Nucleus accumbens (tissue), 56 donors: ENCODE measurements around the gene IQSEC2.

Experiments
- DNase-seq, 56 donors: peaks; one replicate each; lab custom pipeline; 2025; lab: John Stamatoyannopoulos, UW

The IQSEC2 gene

DNA sequence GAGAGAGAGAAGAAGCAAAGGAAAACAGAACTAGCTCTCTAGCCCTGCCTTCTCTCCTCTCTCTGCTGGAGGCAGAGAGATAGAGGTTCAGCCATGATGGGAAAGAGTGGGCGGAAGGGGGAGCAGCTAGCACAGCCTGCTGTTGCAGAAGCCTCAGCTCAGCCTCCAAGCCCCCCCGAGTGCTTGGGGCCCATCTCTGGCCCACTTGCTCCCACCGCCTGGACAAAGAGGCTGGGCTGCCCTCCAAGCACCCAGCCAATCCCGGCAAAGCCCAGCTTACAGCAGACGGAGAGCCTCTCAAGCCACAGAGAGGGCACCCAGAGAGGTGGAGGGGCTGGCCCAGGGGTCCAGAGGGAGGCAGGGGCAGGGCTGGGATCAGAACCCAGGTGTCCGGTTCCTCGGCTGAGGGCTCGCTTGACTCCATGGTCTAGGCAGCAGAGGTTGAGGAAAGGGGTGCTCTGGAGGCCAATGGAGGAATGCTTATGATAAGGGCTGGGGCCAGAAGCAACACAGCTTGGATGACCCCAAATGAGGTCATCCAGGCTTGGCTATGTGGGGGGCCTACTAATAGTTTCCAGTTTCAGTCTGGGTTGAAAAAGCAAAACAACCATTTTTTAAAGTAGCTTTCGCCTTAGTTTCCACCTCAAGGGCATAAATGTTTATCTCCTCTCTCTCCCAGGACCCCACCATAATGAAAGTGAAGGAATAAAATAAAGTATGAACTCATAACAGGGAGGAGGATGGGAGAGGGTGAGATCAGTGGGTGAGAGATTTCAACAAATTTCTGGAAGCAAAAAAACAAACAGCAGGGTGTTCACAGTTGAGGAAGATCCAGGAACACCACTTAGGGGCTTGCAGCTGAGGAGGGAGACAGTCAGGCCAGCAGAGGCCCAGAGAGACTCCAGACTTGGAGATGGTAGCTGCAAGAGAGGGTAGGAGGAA lies 24.9 kb upstream of the IQSEC2 start:
- peak in 4 of 56 donors; percentile 8 to 13 (median 10) for DNase-seq

DNA sequence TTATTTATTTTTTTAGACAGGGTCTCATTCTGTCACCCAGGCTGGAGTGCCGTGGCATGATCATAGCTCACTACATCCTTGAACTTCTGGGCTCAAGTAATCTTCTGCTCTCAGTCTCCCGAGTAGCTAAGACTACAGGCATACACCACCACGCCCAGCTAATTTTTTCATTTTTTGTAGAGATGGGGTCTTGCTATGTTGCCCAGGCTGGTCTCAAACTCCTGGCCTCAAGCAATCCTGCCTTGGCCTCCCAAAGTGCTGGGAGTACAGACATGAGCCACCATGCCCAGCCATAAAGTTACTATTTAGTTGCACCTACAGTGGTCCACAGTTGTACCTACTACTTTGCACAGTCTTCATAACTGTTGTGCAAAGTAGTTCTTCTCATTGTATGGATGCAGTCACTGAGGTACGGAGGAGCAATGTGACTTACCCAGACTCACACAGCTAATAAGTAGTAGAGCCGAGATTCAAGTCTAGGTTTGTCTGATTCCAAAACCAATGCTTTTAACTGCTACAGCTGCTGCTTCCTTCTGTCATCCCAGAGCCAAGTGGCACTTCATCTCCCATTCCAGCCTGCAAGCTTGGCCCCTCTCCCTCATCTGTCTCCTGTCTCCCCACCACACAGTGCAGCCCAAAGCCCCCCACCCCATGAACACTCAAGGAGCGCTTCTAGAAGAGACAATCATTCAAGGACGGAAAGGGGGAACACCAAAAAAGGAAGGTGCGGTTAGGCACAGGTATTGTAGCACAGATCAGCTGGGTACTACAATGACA lies 24.0 kb upstream of the IQSEC2 start:
- DNase-seq: no peak

- no peak for DNase-seq
These were observed 21.8 kb upstream of the IQSEC2 start for GRCh38 chrX:53303195-53303594.

GRCh38 chrX:53300157-53300556 lies 18.8 kb upstream of the IQSEC2 start:
- no peak for DNase-seq

GRCh38 chrX:53294024-53294648 lies 12.8 kb upstream of the IQSEC2 start:
- no peak for DNase-seq

- no peak for DNase-seq
These were observed 10.2 kb upstream of the IQSEC2 start for GRCh38 chrX:53291596-53291995.

DNA sequence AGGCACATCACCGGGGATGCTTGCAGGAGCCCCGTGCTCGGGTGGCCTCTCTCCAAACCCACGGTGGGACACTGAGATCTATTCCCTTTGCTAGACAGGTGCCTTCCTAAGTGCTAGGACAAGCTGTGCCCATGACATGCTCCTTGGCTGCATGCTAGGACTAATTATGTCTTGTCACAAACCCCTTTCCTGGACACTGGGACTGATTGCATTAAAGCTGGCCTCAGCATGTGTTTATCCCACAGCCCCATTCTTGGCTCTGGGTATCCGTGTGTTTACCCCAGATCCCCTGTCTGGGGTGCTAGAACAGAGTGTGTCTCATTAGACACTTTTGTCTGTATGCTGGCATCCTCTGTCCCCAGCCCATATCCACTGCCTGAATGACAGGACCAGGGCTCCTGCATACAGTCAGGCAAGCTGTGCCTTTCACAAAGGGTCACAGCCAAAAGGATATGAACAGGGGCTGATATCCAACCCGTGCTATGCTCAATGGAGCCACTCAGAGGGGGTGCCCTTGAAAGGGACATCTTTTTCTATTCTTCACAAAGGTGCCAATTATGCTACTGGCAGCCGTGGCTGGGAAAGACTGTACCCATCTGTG lies 9.2 kb upstream of the IQSEC2 start:
- peak in 2 of 56 donors; percentile 3 to 18 for DNase-seq

DNA sequence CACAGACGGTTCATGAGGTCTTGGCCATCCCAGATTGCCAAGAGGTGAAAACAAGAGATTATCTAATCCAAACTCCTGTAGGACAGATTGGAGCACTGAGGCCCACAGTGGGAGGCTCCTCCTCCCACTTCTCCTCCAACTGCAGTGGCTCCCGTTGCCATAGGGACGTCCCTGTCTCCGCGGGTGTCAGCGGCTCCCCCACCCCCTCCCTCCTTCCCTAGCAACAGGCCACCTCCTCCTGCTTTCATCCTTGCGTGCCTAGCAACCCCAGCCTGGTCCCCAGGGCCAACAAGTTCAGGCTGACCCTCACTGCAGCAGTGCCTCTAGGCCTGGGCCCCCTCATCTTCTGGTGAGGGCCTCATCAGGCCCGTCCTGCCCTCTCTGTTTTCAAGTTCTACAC lies 6.8 kb upstream of the IQSEC2 start:
- peak in 51 of 56 donors; percentile 9 to 76 (median 42) for DNase-seq

- DNase-seq: peak in 36 of 56 donors; percentile 3 to 73 (median 24)
These were observed 6.2 kb upstream of the IQSEC2 start for GRCh38 chrX:53287493-53288138.

DNA sequence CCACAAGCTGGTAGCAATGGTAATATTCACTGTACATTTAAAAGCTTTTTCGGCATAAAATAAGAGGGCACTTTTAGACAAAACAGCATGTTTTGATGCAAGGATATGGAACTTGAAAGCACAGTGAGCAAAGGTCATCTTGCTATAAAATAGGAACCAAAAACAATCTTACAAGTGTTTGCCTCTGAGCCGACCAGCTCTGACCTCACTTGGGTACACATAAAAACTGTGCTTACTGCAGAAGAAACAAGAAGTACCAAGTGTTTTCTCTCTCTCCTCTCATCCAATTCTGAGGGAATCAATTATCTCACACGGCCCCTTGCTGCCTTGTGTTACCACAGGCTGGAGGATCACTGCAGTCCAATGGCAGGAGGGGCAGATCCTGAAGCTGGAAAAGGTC lies 4.8 kb upstream of the IQSEC2 start:
- DNase-seq: no peak

DNA sequence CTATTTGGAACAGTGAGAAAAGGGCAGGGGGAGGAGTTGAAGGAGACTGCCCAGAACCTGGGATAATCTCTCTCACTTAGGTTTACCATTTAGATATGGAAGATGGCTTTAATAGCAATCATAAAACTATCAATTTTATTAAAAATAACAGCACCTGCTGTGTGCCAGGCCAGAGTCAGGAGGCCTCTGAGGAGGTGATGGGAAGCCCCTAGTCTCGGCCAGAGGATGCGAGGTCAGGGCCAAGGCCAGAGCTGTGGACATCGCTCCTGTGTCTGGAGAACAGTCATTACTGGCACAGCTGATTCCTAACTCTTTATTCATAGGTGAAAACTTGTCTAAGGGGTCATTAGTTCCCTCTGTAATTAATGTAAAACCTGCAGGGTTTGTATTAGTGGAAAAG lies 4.2 kb upstream of the IQSEC2 start:
- no peak for DNase-seq

DNA sequence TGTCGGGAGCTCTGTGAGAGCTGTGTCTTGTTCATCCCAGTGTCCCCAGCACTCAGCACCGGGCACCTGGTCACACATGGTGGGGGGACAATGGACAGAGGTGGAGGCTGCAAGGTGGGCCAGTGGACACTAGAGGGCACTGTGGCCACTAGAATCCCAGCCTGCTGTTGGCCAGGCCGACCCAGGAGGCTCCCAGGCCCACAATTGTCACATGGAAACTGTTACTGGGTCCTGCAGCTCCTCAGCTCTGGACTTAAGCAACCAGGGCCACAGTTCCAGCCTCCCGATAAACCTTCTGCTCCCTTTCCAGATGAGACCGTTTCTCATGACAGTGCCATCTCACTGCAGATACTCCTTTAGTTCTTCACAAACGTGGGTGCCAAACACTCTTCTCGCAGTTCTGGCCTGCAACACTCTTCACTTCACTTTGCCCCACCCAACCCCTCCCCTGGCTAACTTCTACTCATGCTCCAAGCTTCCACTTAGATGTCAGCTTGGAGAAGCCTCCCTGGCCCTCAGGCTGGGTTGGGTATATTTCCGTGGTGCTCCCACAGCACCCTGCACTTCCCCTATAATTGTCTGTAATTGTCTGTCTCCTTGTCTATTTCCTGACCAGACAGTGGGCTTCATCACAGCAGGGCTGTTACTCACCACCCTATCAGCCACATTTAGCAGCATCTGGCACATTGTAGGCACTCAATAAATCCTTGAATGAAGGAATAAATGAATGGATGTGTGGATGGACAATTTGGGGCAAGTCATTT lies 3.5 kb upstream of the IQSEC2 start:
- peak in 32 of 56 donors; percentile 1 to 61 (median 17) for DNase-seq

DNA sequence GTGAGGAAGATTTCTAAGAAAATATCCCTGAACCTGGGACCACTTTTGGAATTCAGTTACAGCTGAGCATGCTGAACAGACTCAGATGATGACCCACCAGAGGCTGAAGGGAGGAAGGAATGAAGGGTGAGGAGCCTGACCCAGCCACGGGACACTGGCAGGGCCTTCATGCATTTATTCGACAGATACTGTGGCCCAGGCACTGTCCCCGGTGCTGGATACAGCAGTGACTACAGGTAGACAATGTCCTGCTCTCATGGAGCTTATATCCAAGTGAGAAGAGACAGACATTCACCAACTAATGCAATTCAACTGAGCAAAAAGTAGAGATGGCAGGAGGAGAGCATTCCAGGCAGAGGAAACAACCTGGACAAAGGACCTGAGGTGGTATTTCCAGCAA lies 2.2 kb upstream of the IQSEC2 start:
- DNase-seq: no peak

GRCh38 chrX:53283099-53283498 lies 1.7 kb upstream of the IQSEC2 start:
- no peak for DNase-seq

DNA sequence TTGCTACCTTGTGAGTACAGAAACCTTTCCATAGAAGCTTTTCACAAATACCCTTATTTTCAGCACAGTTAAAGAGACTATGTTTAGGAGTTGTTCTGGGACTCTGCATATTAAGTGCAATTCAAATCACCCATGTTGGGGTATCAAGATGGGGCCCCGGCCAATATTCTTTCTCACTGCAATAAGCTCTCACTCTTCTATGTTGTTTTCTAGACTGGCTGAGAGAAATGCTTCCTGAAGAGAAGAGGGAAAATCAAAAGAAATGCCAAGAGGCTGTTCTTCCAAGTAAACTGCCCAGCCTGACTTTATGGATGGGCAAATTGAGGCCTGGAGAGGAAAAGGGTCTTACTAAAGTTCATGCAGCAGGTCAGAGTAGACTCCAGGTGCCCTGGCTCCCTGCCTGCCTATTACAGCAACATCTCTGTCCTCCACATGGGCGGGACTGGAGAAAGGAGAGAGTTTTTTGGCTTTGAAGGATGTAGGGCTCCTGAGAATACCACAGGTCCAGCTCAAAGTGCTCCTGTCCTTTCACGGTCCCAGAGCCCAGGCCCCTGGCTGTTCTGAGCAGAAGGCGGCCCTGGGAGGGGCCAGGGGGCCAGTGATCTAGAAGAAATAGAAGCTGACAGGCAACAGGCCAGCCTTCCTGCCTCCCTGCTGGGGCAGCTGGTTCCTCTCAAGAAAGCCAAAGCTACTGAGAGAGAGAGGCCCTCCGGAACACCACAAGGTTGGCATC lies 745 bp upstream of the IQSEC2 start:
- peak in 3 of 56 donors; percentile 4 to 16 (median 5) for DNase-seq

GRCh38 chrX:53280331-53281320 lies 758 bp downstream of the IQSEC2 start:
- DNase-seq: no peak
